ENCODE measurements around the gene ULBP3. TPM values are rescaled to one million over a fixed set of nuclear protein-coding genes. Genes with fewer than 3 reads are reported as not detected.

Gene ULBP3
- total RNA-seq, 1 experiment from 2014 or later = 4.0 TPM

DNA sequence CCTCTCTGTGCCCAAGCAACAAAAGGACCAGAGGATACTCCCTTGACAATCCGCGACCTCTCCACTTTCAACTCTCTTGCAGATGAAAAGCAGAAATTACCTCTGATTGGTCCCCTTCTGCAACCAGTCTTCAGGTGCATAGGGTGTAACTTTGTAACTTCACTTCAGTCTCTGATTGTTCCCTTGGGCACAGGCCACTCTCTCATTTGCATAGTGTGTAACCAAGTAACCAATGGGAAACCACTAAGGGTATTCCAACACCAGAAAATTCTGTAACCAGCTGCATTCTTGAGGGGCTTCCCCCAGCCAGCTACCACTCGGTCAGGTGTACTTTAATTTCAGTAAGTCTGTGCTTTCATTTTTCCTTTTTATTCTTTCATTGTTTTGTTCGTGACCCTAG, 39.2 kb downstream of the ULBP3 start (continued):
- TF ChIP-seq NFATC4 (CRISPR knock-in tag; IDR thresholded peaks at IDR 0.05) (no peak), RELA (CRISPR knock-in tag; IDR thresholded peaks at IDR 0.05; ENCODE audit: borderline replicate concordance) (no peak), HMGXB4 (CRISPR knock-in tag; IDR thresholded peaks at IDR 0.05) (no peak), PRDM15 (CRISPR knock-in tag; IDR thresholded peaks at IDR 0.05) (no peak)
- TF ChIP-seq, protein P1, sequence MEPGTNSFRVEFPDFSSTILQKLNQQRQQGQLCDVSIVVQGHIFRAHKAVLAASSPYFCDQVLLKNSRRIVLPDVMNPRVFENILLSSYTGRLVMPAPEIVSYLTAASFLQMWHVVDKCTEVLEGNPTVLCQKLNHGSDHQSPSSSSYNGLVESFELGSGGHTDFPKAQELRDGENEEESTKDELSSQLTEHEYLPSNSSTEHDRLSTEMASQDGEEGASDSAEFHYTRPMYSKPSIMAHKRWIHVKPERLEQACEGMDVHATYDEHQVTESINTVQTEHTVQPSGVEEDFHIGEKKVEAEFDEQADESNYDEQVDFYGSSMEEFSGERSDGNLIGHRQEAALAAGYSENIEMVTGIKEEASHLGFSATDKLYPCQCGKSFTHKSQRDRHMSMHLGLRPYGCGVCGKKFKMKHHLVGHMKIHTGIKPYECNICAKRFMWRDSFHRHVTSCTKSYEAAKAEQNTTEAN (CRISPR knock-in tag; IDR thresholded peaks at IDR 0.05) = no peak
- TF ChIP-seq, protein P2, sequence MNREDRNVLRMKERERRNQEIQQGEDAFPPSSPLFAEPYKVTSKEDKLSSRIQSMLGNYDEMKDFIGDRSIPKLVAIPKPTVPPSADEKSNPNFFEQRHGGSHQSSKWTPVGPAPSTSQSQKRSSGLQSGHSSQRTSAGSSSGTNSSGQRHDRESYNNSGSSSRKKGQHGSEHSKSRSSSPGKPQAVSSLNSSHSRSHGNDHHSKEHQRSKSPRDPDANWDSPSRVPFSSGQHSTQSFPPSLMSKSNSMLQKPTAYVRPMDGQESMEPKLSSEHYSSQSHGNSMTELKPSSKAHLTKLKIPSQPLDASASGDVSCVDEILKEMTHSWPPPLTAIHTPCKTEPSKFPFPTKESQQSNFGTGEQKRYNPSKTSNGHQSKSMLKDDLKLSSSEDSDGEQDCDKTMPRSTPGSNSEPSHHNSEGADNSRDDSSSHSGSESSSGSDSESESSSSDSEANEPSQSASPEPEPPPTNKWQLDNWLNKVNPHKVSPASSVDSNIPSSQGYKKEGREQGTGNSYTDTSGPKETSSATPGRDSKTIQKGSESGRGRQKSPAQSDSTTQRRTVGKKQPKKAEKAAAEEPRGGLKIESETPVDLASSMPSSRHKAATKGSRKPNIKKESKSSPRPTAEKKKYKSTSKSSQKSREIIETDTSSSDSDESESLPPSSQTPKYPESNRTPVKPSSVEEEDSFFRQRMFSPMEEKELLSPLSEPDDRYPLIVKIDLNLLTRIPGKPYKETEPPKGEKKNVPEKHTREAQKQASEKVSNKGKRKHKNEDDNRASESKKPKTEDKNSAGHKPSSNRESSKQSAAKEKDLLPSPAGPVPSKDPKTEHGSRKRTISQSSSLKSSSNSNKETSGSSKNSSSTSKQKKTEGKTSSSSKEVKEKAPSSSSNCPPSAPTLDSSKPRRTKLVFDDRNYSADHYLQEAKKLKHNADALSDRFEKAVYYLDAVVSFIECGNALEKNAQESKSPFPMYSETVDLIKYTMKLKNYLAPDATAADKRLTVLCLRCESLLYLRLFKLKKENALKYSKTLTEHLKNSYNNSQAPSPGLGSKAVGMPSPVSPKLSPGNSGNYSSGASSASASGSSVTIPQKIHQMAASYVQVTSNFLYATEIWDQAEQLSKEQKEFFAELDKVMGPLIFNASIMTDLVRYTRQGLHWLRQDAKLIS (CRISPR knock-in tag; IDR thresholded peaks at IDR 0.05; ENCODE audit: borderline replicate concordance) = no peak
- TF ChIP-seq, protein P3, sequence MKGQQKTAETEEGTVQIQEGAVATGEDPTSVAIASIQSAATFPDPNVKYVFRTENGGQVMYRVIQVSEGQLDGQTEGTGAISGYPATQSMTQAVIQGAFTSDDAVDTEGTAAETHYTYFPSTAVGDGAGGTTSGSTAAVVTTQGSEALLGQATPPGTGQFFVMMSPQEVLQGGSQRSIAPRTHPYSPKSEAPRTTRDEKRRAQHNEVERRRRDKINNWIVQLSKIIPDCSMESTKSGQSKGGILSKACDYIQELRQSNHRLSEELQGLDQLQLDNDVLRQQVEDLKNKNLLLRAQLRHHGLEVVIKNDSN (CRISPR knock-in tag; IDR thresholded peaks at IDR 0.05) = no peak

GRCh38 chr6:150029276-150029675, 39.6 kb downstream of the ULBP3 start:
- peaks cover 10% of the 10 kb centered on the region for H3K4me1 Mint-ChIP-seq
- ChIA-PET POLR2A (no interaction called here), CTCF (interaction anchor here (1.2 kb wide), 1 partner anchor 42 kb away, joined by 5 read pairs; no protein-coding TSS in a partner anchor)
- no peak overlapping the region for H3K27ac Mint-ChIP-seq
- H3K27me3 Mint-ChIP-seq (ENCODE audit: low read depth) = peaks cover 71% of the 10 kb centered on the region
- H3K36me3 Mint-ChIP-seq = no peaks in the 10 kb centered on the region
- ATAC-seq (no peak), DNase-seq (ENCODE audit: low spot score) (no peak)
- H3K4me3 Mint-ChIP-seq = no peak overlapping the region
- no peak for TF ChIP-seq IRF2 (CRISPR knock-in tag; IDR thresholded peaks at IDR 0.05; ENCODE audit: borderline replicate concordance, low read depth)
- no peaks in the 10 kb centered on the region for H3K9me3 Mint-ChIP-seq

DNA sequence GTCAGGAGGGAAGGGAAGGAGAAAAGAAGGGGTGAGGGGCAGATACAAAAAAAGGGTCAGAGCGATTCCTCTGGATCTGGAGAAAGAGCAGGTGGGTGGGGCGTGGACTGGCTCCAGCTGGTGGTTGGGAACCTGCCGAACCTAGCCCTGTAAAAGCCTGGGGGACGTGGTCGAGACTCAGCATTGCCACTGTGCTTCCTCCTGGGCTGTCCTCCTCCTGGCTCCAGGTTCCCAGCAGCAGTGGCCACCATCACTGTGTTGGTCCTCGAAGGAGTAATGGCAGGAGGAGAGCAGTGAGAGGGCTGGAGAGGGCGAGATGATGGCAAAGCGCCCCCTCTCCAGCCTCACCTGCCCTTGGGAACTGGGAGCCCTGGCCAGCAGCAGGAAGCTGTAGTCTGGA, 40.1 kb downstream of the ULBP3 start:
- Mint-ChIP-seq H3K4me1 (peaks cover 10% of the 10 kb centered on the region), H3K4me3 (no peak overlapping the region), H3K9me3 (no peaks in the 10 kb centered on the region), H3K27ac (no peak overlapping the region), H3K36me3 (no peaks in the 10 kb centered on the region), H3K27me3 (ENCODE audit: low read depth) (peaks cover 71% of the 10 kb centered on the region)
- POLR2A ChIA-PET = no interaction called here
- CTCF ChIA-PET = interaction anchor here (0.8 to 1.2 kb wide), 2 partner anchors 12 to 42 kb away, joined by 3 to 5 read pairs; no protein-coding TSS in a partner anchor
- DNase-seq (ENCODE audit: low spot score) = no peak
- no peak for ATAC-seq
- TF ChIP-seq SP1 (CRISPR knock-in tag; conservative IDR thresholded peaks at IDR 0.05) (no peak), ZMAT4 (CRISPR knock-in tag; IDR thresholded peaks at IDR 0.05) (no peak), FOXK1 (CRISPR knock-in tag; IDR thresholded peaks at IDR 0.05) (no peak), NFYB (CRISPR knock-in tag; conservative IDR thresholded peaks at IDR 0.05; ENCODE audit: low read depth) (no peak), ZNF232 (CRISPR knock-in tag; IDR thresholded peaks at IDR 0.05) (no peak), PRRX2 (CRISPR knock-in tag; IDR thresholded peaks at IDR 0.05) (no peak), ATF2 (CRISPR knock-in tag; IDR thresholded peaks at IDR 0.05; ENCODE audit: borderline replicate concordance, low read depth) (no peak)
- TF ChIP-seq, protein P4, sequence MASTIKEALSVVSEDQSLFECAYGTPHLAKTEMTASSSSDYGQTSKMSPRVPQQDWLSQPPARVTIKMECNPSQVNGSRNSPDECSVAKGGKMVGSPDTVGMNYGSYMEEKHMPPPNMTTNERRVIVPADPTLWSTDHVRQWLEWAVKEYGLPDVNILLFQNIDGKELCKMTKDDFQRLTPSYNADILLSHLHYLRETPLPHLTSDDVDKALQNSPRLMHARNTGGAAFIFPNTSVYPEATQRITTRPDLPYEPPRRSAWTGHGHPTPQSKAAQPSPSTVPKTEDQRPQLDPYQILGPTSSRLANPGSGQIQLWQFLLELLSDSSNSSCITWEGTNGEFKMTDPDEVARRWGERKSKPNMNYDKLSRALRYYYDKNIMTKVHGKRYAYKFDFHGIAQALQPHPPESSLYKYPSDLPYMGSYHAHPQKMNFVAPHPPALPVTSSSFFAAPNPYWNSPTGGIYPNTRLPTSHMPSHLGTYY (CRISPR knock-in tag; IDR thresholded peaks at IDR 0.05) = no peak
- TF ChIP-seq, protein P1 (CRISPR knock-in tag; IDR thresholded peaks at IDR 0.05) = no peak
